HuH-7.5 (cell line): Measurements from ENCODE around the gene OCLN.
"Not testable (repeated sequence)": the region's sequence is repeated elsewhere in the genome, so short reads cannot be mapped to it uniquely, and the experiment has no call there.

ENCODE experiments used
- DNase-seq: peaks from one replicate; pipeline ENCODE4 v3.0.0; 2011; ENCODE audit warnings: low spot score

OCLN gene

DNA sequence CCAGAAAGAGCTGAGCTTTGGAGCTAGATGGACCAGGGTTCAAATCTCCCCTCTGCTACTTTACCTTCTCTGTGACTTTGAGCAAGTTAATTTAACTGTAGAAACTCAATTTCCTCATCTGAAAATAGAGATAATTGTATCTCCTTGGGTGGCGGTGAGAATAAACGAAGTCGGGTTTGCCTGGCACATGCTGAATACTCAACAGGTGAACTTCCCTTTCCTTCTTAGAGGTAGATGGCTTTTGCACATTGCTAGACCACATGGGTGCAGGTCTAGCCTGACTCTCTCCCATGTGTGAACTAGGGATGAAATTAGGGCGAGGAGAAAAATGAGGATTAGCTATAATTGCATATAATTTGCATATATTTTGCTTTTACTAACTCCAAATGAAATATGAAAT, 36.0 kb downstream of the OCLN start:
- no peak for DNase-seq

DNA sequence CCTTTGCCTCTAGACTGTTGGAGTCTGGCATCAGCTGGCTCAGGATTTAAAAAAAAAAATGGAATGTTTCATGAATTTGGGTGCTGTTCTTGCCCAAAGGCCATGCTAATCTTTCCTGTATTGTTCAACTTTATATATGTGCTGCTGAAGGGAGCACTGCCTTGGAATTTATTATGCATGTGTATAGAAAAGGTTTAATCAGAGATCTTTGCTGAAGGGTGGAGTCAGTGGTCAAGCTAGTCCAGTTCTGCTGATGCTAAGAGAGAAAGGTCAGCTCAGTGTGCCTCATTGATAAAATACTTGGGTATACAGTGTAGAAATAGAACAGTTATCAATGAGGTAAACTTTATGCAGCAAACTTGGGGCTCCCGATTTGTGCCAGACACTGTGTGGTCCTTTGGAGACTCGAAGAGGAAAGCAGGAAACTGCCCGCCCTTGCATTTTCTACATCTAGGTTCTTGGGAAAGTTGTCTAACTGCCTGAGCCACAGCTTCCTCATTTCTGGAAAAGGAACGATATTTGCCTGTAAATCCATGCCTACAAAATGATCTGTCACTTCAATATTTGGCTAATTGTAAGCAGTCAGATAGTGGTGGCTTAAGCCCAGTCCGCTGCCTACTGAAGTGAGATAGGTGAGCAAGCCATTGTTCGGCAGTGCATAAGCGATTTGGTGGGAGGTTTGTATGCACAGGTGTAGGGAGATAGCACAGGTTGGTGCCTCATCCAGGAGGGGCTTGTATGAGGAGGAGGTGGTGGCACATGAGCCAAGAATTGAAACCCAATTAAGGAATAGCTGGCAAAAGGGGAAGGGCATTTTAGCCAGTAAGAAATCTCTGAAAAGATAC, 38.2 kb downstream of the OCLN start:
- no peak for DNase-seq

DNA sequence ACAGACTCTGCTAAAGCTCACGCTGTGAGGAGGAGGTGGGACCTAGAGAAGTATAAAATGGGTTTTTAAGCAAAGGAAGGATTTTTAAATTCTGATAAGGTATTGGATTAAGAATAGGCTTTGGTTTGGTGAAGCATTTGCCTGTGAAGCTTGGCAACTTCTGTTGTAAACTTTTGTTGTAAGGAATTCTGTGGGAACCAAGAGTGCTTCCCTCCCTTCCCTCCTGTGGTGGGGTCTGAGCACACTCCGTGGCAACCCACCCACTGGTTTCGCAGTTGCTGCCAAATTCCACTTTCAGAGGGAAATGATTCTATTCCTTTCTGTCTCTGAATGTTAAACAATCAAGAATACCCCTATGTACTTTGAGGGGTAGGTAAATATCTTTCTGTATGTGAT, 38.8 kb downstream of the OCLN start:
- DNase-seq, result no peak

DNA sequence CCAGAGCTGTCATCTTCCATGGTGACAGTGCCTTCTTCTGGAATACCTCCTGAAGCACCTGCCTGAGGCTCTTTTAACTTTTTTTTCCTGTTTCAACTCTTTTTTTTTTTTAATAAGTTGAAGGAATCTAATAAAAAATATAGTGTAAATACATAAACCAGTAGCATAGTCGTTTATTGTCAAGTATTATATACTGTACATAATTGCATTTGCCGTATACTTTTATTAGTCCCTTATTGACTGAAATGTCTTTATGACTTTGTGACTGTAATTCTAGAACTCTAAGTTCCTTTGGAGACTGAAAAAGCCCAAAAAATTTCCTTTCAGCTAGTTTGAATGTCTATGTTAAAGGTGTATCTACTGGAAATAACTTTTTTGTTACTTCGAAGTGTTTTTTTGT, 45.3 kb downstream of the OCLN start:
- not testable (repeated sequence) for DNase-seq

DNA sequence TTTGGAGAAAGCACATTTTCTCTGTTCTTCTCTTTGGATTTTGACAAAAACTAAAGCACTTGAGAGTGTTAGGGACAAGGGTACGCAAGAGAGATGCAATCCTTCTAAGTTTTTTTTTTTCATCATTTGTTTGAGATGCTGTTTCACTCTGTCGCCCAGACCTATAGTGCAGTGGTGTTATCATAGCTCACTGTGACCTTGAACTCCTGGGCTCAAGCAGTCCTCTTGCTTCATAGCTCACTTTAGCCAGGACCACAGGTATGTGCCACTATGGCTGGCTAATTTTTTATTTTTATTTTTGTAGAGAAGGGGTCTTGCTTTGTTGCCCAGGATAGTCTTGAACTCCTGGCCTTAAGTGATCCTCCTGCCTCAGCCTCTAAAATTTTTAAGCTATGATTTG, 46.1 kb downstream of the OCLN start:
- DNase-seq, result not testable (repeated sequence)

DNA sequence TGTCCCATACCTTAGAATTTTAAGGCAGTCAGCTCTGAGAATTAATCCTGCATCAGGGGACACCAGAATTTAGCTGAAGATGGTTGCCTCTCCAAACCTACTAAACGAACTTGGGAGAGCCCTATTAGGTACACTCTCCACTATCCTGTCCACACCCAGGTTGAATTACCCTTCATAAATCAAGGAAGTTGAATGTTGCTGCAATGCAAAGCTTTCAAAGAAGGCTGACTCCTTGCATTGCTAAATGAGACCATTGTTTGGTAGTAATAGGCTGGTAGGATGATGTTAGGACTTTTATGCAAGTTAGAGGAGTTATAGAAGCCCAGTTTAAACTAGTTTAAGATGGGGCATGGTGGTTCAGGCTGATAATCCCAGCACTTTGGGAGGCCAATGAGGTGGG, 48.8 kb downstream of the OCLN start:
- DNase-seq, result not testable (repeated sequence)

DNA sequence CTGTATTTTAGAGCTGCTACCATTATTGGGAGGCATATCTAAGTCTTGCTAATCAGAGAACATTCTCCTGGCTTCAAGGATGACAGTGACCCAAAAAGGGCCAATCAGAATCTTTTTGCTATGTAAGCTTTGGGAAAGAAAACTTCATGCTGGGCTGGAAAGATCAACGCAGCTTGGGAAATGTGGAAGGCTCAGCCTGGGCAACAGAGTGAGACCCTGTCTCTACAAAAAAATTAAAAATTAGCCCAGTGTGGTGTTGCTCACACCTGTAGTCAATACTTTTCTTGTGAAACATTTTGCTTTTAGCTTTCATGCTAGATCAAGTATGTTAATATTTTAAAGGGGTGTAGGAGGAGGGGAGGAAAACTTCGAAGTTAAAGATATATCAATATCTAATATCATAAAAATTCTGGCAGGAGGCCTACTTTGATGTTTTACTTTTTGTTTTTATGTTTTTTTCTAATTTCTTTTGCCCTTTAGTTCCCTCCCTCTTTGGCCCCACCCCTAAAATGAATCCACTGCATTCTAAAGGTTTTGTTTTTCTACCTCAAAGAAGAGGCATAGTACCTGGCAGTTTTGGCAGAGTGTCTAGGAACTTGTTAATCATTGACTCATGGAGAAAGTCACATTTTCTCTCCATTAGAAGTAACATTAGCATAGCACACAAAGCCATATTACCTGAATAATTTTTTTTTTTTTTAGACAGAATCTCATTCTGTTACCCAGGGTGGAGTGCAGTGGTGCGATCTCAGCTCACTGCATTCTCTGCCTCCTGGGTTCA, 50.4 kb downstream of the OCLN start:
- DNase-seq, result not testable (repeated sequence)

DNA sequence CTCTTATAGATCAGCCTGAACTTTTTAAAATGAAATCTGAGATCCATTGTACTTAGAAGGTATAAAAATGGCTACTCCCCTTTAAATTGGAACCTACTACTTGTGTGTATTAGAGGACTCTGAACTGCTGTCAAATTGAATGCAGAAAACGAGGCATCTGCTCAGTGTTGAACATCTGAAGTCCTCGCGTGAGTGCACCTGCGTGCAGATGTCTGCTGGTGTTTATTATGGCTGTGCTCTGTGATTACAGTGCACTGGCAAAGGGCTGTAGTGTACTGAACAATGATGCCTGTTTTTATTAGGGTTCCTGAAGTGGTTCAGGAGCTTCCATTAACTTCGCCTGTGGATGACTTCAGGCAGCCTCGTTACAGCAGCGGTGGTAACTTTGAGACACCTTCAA, 52.0 kb downstream of the OCLN start:
- DNase-seq, result not testable (repeated sequence)

DNA sequence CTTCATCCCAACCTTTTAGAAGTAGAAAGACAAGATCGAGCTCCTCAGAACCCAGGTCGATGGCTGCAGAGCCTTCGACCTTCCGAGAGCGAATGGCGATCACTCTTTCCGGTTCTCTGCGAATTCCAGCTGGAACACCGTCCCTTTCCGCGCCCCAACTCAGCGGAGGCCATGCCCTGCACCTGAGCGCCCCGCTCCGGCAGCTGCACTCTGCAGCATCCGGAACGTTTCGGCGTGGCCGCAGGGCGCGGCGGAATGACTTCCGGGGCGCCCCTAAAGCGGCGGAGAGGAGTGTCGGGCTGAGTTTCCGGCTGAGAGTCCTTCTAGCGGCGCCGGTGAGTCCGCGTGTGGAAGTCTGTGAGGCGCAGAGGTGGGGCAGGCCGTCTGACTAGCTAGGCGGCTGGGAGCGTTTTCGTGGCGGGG, 67.3 kb downstream of the OCLN start, which contains the start of gene GTF2H2C:
TSS of gene GTF2H2C (plus strand) at position 284 of the 423 bp plus-strand sequence. CDS start 4,942 bp downstream, outside the sequence.
- DNase-seq, result not testable (repeated sequence)

DNA sequence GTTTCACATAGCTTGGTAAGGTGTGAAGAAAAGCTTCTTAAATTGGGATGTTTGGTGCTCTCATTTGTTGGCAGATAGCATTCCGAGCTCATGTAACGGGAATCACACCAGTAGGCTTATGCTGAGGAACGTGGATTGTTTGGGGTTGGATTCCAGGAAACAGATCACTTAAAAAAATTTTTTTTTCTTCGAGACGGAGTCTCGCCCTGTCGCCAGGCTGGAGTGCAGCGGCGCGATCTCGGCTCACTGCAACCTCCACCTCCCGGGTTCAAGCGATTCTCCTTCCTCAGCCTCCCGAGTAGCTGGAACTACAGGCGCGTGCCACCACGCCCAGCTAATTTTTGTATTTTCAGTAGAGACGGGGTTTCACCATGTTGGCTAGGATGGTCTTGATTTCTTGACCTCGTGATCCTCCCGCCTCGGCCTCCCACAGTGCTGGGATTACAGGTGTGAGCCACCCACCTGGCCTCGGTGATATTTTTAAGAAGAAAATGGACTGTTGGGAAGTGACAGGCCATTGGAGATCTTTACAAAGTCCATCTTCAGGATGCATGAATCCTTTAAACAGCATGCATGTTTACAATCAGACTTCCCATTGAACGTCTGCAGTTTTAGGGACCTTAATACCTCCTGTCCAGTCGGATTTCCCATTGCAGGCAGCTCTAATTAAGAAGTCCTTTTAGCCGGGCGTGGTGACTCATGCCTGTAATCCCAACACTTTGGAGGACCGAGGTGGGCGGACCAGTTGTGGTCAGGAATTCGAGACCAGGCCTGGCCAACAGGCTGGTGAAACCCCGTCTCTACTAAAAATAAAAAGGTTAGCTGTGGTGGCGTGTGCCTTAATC, 68.2 kb downstream of the OCLN start:
- DNase-seq, result not testable (repeated sequence)

DNA sequence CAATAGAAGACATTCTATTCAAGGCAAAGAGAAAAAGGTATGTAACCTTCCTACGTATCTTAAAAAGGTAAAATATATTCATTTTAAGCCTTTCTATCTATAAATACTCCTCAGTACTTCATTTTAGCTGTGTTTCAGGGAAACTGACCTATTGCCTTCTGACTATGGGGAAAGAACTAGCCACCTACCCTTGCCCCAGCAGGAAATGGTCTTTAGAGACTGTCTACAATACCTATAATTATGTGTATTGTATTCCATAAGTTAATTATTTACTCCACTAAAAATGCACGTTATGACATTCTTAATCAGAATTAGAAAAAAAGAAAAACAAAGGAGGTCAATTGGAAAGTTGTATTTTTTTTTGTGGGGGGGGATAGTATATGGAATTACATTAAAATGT, 73.6 kb downstream of the OCLN start:
- DNase-seq, result not testable (repeated sequence)

DNA sequence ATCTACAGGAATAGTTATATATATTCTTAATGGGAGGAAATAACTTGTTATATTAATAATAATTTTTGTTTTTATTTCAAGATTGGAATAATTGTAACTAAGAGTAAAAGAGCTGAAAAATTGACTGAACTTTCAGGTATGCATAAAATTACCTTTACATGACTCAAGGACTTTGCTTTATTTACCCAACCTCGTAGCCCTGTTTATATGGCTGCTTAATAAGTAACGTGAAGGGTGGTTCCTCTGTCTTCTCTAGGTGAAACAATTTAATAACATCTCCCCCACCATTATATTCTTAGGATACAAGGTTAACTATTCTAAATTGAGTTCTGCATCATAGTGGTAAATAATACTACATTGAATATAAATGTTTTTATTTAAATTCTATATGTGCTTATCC, 75.5 kb downstream of the OCLN start:
- DNase-seq, result not testable (repeated sequence)

DNA sequence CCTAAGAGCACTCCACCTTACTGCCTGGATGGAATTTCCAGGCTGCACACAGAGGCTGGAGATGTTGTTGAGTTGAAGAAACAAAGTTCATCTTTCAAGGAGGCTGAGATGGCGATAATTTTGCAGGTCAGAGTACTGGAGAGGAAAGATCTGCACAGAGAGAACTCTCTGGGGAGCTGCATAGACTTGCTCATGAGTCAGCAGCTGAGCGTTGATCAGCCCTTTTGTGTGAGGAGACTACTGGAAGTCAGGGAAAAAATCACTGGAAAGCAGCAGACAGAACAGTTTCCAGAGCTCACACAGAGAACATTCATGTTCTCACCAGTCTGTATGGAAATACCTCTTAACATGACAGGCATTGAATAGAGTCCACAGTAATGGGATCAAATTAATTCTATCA, 90.8 kb downstream of the OCLN start:
- DNase-seq, result not testable (repeated sequence)

DNA sequence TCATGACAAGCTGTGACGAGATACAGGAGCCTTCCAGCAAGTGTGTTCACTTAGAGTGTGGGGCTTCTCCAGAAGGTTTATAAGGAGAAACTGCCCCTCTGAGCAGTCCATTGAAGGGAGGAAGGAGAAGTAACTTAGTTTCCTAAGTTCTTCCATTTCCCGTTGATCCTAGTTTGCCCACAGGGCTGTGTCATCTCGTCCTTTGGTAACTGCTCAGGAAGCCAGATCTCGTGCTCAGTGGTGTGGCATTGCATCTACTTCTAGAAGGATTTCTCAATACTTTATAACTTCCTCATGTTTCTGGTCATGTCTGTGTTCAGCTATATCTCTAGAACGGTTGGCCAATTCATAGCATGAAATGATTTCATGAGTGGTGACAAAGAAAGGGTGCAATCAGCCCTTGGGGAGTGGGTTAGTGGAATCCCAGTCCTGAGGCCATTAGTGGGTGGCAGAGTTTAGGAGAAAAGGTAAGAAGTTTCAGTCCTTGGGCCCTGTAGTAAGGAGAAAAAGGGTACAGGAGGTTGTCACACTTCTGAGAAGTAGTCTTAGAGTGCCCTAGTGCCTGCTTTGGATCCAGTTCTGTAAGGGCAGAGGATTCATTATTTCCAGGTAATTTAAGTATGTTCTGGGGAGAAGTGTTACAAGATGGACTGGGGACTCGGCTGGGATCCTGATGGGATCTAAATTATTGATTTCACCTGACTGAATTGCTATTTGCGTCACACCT, 103.7 kb downstream of the OCLN start:
- not testable (repeated sequence) for DNase-seq

DNA sequence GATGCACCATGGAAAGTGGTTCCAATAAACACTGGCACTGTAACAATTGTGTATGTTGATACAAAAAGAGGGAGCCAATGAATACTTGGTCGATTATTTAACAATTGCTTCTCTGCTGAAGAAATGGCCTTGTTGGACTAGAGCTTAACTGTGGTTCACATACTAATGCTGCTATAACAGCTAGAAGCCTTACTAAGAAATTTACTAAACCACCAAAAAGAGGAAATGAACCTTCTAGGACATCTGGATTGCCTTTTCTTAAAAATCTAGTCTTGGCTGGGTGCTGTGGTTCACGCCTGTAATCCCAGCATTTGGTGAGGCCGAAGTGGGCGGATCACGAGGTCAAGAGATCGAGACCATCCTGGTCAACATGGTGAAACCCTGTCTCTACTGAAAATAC, 109.4 kb downstream of the OCLN start:
- not testable (repeated sequence) for DNase-seq

DNA sequence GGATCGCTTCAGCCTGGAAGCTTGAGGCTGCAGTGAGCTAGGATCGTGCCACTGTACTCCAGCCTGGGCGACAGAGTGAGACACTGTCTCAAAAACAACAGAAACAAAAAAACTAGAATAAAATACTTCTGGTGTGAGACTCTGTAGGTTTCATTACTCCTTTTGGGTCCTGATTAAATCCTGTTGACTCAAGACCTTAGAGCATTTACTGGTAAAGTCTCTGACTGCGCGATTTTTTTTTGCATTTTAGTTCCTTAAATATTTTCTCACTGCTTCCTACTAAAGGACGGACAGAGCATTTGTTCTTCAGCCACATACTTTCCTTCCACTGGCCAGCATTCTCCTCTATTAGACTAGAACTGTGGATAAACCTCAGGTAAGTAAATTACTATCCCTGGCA, 114.2 kb downstream of the OCLN start:
- DNase-seq, result not testable (repeated sequence)
